NCI-H1048 (cell line): ENCODE results near the gene SETD4.
"Not testable (repeated sequence)": the region's sequence is repeated elsewhere in the genome, so short reads cannot be mapped to it uniquely, and the experiment has no call there.

Source experiments
- DNase-seq: peaks from one replicate; lab custom pipeline; 2025; lab: John Stamatoyannopoulos, UW

The SETD4 gene, protein sequence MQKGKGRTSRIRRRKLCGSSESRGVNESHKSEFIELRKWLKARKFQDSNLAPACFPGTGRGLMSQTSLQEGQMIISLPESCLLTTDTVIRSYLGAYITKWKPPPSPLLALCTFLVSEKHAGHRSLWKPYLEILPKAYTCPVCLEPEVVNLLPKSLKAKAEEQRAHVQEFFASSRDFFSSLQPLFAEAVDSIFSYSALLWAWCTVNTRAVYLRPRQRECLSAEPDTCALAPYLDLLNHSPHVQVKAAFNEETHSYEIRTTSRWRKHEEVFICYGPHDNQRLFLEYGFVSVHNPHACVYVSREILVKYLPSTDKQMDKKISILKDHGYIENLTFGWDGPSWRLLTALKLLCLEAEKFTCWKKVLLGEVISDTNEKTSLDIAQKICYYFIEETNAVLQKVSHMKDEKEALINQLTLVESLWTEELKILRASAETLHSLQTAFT

DNA sequence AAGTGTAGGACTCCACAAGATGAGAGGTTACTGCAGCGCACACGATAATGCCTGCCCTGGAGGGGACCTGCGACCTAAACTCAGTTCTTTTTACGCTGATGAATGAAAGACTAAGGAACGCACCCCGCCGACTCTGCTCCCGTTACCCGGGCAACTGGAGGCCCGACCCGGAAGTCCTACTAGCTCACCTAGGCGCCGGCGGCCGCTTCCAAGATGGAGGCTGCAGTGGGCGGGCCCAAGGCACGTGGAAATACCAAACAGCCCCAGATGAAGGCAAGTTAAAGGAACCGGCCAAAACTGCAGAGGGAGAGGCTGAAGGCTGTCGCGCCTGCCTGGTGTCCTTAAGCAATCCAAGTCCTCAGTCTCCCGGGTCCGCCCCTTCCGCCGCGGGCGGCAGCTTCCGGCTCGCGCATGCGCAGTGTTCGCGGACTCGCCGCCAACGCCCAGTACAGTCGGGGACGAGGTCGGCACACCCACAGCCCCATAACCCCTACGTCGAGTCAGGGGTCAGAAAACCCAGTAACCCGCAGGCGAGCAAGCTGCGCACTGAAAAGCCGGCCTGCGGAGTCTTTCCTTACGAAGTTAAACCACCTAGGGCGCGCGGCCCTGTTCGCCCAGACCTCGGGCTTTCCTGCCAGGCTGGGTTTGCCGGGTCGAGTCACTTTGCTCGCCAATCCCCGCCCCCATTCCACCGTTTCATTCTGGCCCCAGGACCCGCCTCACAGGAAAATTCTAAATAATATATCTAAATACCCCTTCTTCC lies at the start of gene SETD4:
TSS of gene SETD4 (minus strand) at position 368 of the 763 bp plus-strand sequence. CDS start 1,638 bp downstream, outside the sequence.
- DNase-seq, result peak; percentile 96

DNA sequence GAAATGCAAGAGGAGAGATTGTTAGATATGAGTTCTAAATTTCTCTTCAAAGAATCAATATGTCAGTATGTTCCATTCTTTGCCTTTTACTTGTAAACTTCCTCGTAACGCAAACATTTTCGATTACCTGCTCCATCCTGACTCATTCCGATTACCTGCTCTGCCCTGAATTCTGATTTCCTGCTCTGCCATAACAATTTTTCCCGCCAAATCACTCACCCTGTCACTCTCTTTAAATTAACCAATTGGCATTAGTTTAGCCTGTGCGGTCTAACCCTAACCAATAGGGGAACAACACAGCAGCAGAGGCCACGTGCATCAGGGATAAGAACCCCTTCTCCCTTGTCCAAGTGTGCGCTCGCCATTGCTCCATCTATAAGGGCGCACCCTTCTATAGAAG lies 49.5 kb upstream of the SETD4 start:
- DNase-seq, result no peak

DNA sequence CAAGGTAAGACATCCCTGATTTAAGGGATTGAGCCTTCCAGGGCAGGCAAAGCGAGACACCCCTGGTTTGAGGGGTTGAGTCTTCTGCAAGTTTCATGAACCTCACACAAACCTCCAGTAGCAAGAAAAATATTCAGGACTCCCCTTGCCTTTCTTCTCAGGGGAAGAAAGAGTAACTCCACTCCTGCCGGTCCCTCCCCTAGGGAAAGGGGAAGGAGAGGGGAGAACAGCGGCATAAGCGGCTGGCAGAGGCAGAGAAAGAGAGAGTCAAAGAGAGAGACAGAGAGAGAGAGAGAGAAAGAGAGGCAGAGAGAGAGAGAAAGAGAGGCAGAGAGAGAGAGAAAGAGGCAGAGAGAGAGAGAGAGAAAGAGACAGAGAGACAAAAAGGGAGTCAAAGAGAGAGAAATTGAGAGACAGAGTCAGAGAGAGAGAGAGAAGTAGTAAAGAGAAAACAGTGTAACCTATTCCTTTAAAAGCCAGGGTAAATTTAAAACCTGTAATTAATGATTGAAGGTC lies 45.1 kb upstream of the SETD4 start:
- no peak for DNase-seq

DNA sequence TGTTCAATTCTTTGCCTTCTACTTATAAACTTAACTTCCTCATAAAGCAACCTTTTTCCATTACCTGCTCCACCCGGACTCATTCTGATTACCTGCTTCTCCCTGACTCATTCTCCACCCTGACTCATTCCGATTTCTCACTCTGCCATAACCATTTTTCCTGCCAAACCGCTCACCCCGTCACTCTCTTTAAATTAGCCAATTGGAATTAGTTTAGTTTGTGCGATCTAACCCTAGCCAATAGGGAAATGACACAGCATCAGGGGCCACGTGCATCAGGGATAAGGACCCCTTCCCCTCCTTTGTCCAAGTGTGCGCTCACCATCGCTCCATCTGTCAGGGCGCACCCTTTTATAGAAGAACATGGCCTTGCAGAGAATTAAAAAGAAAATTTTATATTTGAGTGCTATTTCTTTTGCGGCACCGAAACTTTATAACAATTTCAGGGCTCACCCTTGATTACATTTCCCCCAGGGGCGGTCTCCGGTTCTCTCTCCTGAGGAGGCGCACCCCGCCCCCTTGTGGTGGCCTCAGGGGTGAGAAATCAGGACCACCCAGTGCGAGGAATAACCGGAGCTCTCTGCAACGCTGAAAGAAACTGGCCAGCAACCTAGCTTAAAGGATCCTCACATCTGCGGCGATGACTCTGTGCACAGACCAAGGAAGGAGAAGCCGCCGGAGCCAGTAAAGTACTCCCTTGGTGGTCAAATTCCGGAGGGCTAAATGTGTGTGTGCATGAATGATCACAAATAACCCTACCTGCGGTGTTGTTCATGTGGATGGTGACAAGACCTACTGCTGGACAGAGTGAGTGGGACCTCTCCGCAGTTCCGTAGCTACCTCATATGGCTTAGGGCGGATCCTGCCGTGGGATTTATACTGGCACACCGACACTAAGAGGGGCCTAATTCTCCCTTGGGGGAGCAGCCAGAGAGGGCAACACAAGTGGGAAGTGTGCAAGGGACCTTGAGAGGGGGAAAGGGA lies 44.3 kb upstream of the SETD4 start:
- no peak for DNase-seq

DNA sequence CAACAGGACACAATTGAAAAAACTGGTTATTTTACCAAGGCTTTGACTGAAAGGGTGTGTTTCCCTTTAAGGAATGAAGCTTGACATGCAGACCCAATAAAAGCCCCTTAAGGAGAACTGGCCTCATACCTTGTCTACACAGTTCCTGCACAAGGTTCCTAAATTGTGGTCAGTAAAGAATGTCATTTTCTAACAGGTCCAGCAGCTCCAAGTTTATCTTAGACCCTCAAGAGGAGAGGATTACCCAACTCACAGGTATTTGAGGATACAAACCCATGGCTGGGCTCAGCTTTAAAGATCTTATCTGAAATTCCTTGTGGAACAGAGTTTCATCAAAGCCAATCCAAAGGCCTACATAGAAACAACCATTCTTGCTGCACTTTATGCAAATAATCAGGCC lies 43.1 kb upstream of the SETD4 start:
- DNase-seq, result no peak

DNA sequence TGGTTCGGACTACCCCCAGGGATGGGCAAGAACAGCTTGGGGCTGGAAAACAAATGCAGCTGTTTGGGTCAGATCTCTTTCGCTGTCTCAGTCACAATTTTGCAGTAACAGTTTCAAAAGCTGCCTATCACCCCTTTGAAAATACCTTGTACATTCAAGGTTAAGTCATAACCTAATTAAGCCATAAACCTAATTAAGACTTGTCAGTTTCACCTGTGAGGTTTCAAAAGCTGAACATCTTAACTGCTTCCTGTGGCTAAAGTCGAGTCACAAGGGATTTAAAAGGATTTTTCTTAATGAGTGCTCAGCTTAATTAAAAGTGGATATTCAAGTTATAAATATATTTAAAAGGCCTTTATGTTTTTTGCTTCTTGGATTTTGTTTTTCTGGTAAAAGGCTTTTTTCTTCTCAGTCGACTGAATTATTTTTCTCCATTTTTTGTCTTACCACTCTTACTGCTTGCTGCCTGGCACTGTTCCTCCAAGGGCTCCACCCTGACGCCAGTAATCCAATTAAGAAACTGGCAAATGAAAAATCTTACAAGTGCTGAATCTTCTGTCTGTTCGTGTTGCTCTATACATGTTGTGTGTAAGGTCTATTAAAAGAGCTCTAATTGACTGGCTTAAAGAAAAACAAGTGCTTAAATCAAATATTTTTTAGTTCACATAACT lies 40.8 kb upstream of the SETD4 start:
- no peak for DNase-seq

DNA sequence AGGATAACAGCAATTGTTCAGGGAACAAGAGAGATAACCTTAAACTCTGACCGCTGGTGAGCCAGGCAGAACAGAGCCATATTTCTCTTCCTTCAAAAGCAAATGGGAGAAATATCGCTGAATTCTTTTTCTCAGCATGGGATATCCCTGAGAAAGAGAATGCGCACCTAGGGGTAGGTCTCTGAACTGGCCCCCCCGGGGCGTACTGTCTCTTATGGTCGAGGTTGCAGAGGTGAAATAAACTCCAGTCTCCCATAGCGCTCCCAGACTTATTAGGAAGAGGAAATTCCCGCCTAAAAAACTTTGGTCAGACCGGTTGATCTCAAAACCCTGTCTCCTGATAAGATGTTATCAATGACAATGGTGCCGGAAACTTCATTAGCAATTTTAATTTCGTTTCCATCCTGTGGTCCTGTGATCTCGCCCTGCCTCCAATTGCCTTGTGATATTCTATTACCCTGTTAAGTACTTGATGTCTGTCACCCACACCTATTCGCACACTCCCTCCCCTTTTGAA lies 39.4 kb upstream of the SETD4 start:
- not testable (repeated sequence) for DNase-seq

DNA sequence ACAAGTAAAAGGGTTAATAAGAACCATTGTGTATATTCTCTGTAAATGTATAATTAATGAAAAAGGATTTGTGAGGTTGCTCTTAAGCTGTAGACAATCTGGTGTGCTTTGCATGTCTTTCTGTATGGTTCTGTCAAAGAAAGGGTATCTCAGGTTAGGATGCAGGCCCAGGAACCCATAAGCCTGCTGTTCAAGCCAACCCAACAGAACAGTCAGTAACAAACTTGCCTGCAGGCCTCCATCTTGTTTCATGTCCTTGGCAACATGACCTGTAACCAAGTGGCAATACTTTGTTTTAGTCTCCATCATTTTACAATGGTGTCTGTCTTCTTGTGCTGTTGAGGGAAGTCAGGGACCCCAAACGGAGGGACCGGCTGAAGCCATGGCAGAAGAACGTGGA lies 38.7 kb upstream of the SETD4 start:
- DNase-seq, result no peak

DNA sequence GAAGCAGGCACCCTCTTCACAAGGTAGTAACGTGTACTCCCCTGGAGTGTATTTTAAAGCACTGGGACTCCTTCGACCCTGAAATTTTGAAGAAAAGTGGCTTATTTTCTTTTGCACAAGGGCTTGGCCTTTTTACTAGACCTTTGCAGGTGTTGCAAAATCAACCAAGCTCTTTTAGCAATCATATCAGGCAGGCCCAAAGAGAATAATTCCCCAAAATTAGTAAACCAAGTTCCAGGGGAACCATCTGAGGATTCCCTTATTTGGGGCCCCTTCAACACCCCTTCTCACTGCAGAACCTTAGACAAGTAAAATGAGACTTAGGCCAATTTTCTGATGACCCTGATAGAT lies 37.8 kb upstream of the SETD4 start:
- DNase-seq, result no peak

DNA sequence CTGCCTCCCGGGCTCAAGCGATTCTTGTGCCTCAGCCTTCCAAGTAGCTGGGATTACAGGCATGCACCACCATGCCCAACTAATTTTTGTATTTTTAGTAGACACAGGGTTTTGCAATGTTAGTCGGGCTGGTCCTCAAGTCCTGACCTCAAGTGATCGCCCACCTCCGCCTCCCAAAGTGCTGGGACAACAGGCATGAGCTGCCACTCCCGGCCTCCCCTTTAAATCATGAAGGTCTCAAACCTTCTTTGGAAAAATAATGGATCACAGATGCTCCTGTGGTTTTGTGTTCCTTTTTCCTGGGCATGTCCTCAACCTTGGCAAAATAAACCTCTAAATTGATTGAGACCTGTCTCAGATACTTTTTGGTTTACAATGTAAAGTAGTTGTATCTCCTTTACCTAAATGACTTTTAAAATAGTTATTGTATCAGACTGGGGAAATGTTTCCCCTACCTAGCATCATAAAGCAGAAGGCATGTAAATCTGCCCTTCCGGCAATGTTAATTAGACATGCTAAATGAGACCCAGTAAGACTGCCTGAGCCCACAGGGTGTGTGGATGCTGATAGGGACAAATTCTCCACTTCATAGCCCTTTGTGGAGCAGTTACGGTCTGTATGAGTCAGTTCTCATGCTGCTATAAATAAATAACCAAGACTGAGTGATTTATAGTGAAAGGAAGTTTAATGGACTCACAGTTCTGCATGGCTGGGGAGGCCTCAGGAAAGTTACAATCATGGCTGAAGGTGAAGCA lies 37.3 kb upstream of the SETD4 start:
- DNase-seq, result no peak

DNA sequence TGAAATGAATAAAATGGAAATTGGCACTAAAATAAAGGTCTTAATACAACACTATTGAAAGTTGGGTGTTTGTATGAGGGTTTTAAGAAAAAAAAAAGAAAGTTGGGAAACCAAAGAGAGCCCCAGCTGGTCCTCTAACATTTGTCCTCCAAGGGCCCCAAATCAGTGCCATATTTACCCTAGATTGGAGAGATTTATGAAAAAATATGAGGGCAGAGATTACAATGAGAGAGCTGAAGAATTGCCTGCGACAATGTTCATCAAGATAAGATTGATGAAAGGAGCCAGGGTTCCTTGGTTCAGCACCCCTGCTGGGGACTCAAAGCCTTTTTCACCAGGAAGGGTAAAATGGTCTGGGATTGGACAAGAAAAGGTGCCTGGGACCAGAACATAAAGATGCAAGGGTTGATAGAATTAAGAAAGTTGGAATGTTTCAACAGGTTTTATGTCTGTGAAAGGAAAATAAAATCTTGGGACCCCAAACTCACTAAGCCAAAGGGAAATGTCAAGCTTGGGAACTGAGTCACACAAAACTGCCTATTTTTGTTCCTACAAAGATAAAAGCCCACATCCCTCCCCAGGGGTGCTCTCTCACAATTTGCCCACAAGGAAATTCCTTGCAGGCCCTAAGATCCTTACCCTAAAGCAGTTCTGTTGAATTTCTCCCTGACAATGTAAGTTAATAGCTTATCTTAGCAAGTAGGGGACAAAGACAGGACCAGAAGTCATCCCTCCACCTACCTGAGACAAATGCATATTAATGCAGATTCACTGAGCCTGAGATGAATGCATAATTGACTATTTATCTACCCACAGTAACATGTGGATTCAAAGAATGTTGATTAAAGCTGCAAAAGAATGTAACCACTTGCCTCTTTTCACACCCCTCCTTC lies 36.3 kb upstream of the SETD4 start:
- DNase-seq, result no peak

DNA sequence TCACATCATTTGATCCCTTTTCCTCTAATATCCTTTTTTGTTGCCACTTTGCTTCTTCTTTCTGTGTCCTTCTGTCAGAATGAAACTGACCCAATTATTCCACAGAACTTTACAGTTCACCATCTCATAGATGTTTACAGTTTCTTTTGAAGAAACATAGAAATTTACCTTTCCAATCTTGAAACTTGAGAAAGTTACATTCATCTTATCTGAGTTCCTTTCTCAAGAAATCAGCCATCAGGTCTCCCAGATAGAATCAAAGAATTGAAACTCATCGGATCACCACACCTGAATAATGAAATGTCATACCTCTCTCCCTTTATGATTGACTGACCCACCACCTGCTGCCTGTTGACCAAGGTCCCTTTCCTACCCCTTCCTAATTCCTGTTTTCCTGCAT lies 33.2 kb upstream of the SETD4 start:
- DNase-seq, result no peak

DNA sequence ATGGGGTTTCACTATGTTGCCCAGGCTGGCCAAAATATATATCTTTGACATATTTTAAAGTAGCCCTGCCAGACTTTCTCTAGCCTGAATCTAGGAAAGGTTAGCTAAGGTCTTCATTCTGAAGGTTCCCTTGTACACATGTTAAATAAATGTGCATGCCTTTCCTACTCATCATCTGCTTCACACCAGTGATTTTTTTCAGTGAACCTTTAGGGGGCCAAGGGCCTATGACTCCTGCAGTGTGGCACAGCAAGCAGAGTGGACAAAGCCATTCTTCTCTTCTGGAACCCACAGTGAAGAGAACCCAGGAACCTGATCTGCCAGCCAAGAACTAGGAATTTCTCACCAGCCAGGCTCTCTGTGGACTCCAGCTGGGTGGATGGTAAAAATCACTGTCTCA lies 32.4 kb upstream of the SETD4 start:
- DNase-seq, result no peak

DNA sequence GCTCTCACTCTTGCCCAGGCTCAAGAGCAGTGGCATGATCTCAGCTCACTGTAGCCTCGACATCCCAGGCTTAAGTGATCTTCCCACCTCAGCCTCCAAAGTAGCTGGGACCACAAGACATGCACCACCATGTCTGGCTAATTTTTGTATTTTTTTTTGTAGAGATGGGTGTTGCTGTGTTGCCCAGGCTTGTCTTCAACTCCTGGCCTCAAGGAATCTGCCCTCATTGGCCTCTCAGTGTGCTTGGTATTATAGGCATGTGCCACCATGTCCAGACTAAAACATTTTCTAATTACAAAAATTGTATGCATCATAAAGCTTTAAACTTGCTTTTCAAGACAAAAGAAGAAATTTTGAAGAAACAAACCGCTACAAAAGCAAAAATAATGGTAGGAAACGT lies 29.6 kb upstream of the SETD4 start:
- no peak for DNase-seq

DNA sequence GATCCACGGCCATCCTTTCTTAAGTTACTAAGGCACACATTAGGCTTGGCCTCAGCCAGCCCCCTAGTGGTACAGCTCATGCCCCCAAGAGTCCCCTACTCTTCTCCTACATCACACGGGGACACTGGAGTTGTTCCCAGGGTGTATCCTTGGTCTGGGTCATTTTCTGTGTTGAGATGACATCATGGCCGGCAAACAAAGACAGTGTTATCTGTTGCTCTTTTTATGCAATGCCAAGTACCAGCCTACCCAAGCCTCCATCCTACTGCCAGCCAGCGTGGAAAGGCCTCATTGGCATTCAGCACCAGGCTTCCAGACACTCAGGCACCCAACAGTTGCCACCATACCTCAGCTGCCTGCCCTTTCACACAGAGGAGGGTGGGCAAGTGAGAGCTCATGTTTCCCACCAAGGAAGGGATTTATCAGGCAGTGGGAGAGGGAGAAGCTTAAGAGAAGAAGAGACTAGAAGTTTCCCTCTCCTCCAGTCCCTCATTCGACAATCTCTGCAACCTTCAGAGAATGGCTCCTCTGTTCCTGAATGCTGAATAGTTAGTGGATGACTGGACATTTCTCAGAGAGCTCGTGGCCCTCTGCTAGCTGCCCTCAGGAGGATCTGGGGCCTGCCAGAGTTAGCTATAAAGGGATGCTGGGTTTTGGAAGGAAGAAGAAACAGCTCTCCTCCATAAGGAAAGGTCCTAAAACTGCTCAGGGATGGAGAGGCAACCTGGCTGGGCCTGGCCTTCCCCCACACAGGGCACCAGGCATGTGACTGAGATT lies 27.2 kb upstream of the SETD4 start:
- no peak for DNase-seq

DNA sequence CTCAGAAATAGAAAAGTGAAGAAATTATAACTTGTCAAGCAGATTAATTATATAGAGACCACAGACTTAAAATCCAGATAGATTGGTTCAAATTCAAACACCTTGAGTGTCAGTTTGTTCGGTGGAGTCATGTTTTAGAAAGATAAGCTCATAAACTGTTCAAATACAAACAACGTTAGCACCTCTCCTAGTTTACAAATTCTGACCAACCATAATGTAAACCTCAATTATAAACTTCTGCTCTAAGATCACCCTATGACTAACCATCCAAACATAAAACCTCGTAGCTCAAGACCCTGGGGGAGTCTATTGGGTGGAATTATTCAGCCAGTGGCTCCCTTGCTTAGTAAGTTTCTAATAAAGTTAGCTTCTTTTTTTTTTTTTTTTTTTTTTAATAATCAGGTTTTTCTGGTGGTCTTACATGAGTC lies 21.9 kb upstream of the SETD4 start:
- DNase-seq, result no peak

DNA sequence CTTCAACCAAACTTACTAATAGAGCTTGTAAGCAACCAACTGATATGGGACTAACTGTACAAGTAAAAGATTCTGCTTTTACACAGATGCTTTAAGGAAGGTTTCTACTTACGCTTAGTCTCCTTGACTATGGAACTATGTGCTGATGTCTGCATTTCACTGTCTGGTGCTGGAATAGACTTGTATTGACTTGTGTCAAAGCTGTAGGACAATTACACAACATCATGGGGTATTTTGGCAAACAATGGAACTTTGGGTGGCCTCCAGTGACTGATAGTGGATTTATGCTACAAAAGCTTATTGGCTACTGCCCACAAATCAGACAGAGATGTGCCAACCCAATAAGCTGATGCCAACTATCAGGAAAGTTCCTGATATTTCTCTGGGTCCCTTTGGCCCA lies 20.1 kb upstream of the SETD4 start:
- DNase-seq, result no peak

DNA sequence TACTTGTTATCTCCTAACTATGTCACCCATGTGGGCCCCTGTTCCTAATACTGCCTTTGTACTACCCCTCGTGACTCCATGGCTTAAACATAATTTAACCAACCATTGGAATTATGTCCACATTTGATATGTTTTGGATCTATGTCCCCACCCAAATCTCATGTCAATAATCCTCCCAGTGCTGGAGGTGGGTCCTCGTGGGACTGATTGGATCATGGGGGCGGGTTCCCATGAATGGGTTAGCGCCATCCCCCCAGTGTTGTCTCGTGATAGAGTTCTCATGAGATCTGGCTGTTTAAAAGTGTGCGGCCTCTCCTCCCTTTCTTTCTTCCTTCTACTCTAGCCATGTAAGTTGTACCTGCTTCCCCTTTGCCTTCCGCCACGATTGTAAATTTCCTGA lies 19.3 kb upstream of the SETD4 start:
- no peak for DNase-seq
